Measurements from ENCODE around the gene PKD1.

The PKD1 gene

DNA sequence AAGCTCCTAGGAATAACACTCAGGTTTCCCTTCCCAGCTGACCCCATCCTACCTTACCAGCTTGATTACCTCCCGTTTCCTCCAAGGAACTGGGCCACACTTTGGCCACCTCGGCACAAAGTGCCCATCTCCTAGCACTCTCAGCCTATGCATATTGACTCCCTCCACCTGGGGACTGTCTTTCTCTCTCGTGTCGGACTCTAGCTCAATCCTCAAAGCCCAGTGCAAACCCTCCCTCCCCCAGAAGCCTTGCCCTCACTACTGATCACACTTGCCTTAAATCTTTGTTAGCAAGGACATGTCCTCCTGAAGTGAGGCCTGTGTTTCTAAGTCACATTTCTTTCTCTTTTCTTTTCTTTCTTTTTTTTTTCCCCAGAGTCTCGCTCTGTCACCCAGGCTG, 10.1 kb upstream of the PKD1 start:
- TF ChIP-seq, protein P1, sequence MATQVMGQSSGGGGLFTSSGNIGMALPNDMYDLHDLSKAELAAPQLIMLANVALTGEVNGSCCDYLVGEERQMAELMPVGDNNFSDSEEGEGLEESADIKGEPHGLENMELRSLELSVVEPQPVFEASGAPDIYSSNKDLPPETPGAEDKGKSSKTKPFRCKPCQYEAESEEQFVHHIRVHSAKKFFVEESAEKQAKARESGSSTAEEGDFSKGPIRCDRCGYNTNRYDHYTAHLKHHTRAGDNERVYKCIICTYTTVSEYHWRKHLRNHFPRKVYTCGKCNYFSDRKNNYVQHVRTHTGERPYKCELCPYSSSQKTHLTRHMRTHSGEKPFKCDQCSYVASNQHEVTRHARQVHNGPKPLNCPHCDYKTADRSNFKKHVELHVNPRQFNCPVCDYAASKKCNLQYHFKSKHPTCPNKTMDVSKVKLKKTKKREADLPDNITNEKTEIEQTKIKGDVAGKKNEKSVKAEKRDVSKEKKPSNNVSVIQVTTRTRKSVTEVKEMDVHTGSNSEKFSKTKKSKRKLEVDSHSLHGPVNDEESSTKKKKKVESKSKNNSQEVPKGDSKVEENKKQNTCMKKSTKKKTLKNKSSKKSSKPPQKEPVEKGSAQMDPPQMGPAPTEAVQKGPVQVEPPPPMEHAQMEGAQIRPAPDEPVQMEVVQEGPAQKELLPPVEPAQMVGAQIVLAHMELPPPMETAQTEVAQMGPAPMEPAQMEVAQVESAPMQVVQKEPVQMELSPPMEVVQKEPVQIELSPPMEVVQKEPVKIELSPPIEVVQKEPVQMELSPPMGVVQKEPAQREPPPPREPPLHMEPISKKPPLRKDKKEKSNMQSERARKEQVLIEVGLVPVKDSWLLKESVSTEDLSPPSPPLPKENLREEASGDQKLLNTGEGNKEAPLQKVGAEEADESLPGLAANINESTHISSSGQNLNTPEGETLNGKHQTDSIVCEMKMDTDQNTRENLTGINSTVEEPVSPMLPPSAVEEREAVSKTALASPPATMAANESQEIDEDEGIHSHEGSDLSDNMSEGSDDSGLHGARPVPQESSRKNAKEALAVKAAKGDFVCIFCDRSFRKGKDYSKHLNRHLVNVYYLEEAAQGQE (IDR thresholded peaks at IDR 0.05; ENCODE audit: insufficient read depth in 1 of 2, low read depth in 2 of 2, low read length in 2 of 2): no peak
- TF ChIP-seq FOXP2 (optimal IDR thresholded peaks at IDR 0.05; ENCODE audit: borderline replicate concordance, extremely low read depth, extremely low read length, insufficient read depth): no peak
- TF ChIP-seq POLR2AphosphoS5 (IDR thresholded peaks at IDR 0.05; ENCODE audit: low read depth, low read length): no peak
- TF ChIP-seq SIN3A (IDR thresholded peaks at IDR 0.05; ENCODE audit: borderline replicate concordance, insufficient read depth, low read length): no peak
- TF ChIP-seq TAF1 (IDR thresholded peaks at IDR 0.05; ENCODE audit: borderline replicate concordance, insufficient read depth, low read length): no peak

DNA sequence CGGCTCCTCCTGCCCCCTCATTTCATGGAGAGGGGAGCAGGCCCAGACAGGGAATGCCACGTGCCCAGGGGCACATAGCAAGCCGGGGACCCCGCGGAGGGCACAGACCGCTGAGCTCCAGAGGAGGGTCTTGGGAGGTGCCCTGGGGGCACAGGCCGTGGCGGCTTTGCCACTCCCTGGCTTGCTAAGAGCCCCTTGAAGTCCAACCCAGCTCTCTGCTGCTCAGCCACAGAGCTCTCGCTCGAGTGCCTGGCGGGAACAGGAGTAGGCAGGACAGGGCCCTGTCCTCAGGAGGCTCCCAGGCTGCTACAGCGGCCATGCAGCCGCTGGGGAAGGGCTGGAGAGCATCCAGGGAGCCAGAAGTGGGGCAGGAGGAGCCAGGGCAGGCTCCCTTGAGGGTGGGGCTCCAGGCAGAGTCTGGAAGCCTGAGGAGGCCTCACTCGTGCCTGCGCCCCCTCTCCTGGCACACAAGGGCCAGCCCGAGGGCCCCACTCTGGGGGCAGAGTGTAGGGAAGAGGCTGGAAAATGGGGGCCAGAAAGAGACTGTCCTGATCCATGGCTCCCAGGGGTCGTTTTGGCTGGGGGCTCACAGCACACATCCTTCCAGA, 8.3 kb upstream of the PKD1 start:
- TF ChIP-seq SIN3A (IDR thresholded peaks at IDR 0.05; ENCODE audit: borderline replicate concordance, insufficient read depth, low read length) (no peak), FOXP2 (optimal IDR thresholded peaks at IDR 0.05; ENCODE audit: borderline replicate concordance, extremely low read depth, extremely low read length, insufficient read depth) (no peak), TAF1 (IDR thresholded peaks at IDR 0.05; ENCODE audit: borderline replicate concordance, insufficient read depth, low read length) (no peak), POLR2AphosphoS5 (IDR thresholded peaks at IDR 0.05; ENCODE audit: low read depth, low read length) (no peak)
- TF ChIP-seq, protein P1 (IDR thresholded peaks at IDR 0.05; ENCODE audit: insufficient read depth in 1 of 2, low read depth in 2 of 2, low read length in 2 of 2): no peak

DNA sequence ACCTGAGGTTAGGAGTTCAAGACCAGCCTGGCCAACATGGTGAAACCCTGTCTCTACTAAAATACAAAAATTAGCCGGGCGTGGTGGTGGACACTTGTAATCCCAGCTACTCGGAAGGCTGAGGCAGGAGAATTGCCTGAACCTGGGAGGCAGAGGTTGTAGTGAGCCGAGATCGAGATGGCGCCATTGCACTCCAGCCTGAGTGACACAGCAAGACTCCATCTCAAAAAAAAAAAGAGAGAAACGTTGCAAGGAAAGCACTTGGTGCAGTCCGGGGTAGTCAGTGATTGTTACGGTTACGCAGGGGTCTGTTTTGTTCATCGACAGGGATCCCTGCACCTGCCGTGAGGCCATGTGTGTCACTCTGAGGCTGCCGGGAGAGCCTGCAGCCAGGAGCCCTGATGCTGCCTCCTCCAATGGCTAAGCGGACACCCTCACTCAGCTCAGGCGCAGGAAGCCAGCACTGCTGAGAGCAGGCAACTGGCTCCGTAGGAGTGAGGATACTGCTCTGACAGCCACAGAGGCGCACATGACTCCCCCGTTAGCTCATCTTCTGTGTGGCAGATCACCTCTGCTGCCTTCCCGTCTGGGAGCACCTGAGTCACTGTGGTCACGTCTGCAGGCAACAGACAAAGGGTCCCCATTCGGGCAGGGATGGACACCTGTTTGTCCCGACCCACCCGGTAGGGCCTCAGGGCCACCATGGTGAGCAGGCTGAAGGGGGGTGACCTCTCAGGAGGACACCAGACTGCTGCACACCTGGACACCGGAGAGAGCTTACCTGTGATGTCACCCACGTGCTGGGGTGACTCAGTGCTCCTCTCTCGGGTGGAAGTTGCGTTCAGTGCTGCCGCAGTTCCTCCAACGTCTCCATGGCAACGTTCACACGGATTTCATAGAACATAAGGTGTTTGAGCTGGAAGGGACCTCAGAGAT, 7.5 kb upstream of the PKD1 start:
- no peak for TF ChIP-seq SIN3A (IDR thresholded peaks at IDR 0.05; ENCODE audit: borderline replicate concordance, insufficient read depth, low read length)
- no peak for TF ChIP-seq FOXP2 (optimal IDR thresholded peaks at IDR 0.05; ENCODE audit: borderline replicate concordance, extremely low read depth, extremely low read length, insufficient read depth)
- TF ChIP-seq, protein P1 (IDR thresholded peaks at IDR 0.05; ENCODE audit: insufficient read depth in 1 of 2, low read depth in 2 of 2, low read length in 2 of 2): no peak
- TF ChIP-seq POLR2AphosphoS5 (IDR thresholded peaks at IDR 0.05; ENCODE audit: low read depth, low read length): no peak
- TF ChIP-seq TAF1 (IDR thresholded peaks at IDR 0.05; ENCODE audit: borderline replicate concordance, insufficient read depth, low read length): no peak

DNA sequence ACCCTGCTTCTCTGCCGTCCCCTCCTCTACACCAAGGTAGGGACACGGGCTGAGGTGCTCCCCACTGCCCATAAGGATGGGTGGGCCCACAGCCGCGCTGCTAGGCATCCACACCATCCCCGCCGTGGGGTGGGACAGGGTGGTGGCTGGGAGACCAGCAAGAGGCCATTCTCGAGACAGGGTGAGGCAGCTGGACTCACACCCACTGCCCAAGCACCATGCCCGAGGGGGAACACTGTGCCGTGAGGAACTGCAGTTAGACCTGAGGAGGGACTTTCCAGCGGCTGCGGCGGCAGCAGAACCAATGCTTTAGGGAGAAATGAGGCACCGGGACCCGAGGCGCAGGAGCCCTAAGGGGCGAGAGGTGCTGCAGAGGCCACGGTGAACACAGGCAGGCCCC, 13.3 kb downstream of the PKD1 start:
- TF ChIP-seq, protein P1 (IDR thresholded peaks at IDR 0.05; ENCODE audit: insufficient read depth in 1 of 2, low read depth in 2 of 2, low read length in 2 of 2): no peak
- TF ChIP-seq SIN3A (IDR thresholded peaks at IDR 0.05; ENCODE audit: borderline replicate concordance, insufficient read depth, low read length): no peak
- TF ChIP-seq TAF1 (IDR thresholded peaks at IDR 0.05; ENCODE audit: borderline replicate concordance, insufficient read depth, low read length): no peak

All from PFSK-1 (cell line).